Stimulated activated CD8-positive, alpha-beta memory T cell treated with anti-CD3 and anti-CD28 coated beads, Interleukin-4, amount 100 ng/mL, for 1 hour (primary cell): Measurements from ENCODE around the gene DDR2.

Source experiments
- DNase-seq, 2 donors: peaks; one replicate each; pipeline ENCODE4 v3.0.0-alpha.2; 2020; ENCODE audit warnings: low read depth in 2 of 2, low spot score in 1 of 2

DDR2 gene

GRCh38 chr1:162694911-162695310, 62.6 kb downstream of the DDR2 start:
- DNase-seq: no peak

DNA sequence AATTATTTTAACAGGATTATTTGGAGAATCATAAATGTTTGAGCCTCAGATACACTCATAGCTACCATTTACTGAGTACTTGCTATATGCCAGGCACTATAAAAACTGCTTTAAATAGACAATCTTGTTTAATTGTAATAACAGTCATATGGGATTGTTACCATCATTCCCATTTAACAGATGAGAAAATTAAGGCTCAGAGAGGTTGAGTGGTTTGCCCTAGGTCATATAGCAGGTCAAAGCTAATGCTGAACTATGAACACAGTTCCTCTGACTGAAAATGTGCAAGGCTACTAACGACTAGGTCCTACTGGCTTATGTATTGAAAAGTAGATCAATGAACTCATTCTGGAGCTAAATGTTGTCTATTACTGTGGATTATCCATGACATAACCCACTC, 63.4 kb downstream of the DDR2 start:
- DNase-seq: no peak

- no peak for DNase-seq
These were observed 64.1 kb downstream of the DDR2 start for GRCh38 chr1:162696286-162696862.

- no peak for DNase-seq
These were observed 65.1 kb downstream of the DDR2 start for GRCh38 chr1:162697140-162697895.

- no peak for DNase-seq
These were observed 67.1 kb downstream of the DDR2 start for GRCh38 chr1:162699366-162699765.

DNA sequence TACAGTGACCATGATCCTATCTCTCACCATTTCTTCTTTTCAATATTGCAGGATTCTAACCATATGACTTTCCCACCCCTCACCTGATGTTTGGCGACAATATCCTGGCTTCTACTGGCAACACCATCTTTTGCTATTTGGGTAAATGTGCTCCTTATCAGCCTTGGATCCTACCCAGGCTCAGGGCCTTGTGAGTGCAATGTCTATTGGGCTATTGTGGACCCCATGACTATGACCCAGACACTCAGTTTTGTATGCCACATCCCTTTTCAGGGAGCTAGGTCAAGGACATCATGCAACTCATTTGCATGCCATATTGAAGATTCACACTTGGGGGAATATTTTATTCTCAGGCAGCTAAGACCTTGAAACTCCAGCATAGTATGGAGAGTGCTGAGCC, 67.9 kb downstream of the DDR2 start:
- no peak for DNase-seq

DNA sequence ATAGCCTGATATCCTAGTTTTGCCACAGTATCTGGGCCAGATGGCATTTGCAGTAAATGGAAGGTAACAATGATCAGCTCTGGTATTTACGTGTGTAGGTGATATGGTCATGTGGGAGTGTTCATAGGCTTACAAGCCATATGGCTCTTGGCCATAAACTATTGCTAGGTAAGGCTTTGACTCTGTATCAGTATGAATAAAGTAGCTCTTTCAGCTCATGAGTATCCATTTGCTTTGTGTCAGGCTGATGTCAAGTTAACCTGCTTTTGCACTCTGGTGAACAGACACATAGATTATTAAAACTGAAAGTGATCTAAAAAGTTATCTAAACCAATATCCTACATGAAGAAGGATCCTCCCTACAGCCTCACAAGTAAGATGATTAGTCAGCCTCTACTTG, 69.0 kb downstream of the DDR2 start:
- DNase-seq: no peak

- DNase-seq: no peak
These were observed 70.4 kb downstream of the DDR2 start for GRCh38 chr1:162702628-162703027.

GRCh38 chr1:162703708-162704107, 71.4 kb downstream of the DDR2 start:
- DNase-seq: no peak

- DNase-seq: no peak
These were observed 72.6 kb downstream of the DDR2 start for GRCh38 chr1:162704673-162705424.

- no peak for DNase-seq
These were observed 73.7 kb downstream of the DDR2 start for GRCh38 chr1:162706003-162706402.

GRCh38 chr1:162706606-162707005, 74.3 kb downstream of the DDR2 start:
- no peak for DNase-seq

- no peak for DNase-seq
These were observed 76.0 kb downstream of the DDR2 start for GRCh38 chr1:162708286-162708685.

DNA sequence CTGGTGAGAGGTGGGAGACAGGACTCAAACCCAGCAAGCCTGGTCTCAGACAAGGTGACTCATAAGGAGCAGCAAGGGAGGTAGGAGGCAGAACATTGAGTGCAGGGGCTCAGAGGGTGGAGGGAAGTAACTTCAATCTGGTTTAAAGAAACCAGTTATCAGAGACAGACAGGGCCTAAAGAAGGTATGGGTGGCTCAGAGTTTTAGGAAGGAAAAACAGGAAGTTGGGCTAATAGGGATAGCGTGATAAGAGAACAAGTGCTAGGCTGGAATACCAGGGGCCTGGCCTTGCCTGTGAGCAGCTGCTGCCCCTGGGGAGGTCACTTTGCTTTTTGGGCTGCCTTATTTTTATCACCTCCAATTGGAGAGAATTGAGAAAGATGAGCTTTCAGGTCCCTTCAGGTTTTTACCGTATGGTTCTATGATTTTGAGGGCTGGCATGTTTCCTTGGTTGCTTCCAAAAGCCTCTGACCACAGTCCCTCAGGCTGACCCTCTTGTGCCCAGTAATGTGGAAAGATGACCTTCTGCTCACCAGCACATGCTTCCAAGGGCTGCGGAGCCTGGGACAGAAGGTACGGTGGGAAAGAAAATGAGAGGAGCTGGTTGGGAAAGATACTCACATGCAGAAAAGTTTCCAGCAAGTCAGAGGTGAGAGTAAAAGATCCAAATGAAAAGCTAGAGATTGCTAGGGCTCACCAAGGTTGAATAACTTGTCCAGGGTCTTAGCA, 77.0 kb downstream of the DDR2 start:
- DNase-seq: no peak

- DNase-seq: no peak
These were observed 77.6 kb downstream of the DDR2 start for GRCh38 chr1:162709870-162710269.

GRCh38 chr1:162710345-162710744, 78.1 kb downstream of the DDR2 start:
- DNase-seq: no peak

DNA sequence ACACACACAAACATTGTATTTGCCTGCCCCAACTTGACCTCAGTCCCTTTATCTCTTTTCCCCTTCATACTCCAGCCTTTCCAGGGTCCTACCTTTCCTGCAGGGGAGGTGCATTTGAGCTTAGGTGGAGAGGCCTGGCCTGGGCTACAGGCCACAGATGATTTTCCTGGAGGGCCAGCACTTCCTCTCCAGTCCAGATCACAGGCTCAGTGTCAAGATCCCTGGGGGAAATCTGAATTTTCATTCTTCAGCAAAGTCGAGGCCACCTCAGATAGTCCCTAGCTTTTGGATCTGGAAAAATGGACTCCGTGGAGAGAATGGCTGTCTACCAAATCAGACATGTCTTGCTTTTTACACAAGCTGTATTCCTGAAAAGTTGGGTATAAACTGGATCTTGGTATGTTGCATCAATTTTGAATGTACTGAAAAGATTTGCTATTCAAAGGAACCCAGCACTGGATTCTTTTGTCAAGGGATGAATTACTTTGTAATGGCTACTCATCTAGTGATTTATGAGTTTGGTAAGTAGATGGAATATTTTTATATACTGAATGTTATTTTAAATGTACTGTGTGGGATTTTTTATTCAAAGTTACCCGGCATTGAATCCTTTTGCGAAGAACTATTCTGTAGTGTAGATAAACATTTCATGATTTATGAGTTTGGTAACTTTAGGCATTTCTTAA, 78.7 kb downstream of the DDR2 start:
- DNase-seq: no peak

- no peak for DNase-seq
These were observed 80.2 kb downstream of the DDR2 start for GRCh38 chr1:162712317-162713029.

DNA sequence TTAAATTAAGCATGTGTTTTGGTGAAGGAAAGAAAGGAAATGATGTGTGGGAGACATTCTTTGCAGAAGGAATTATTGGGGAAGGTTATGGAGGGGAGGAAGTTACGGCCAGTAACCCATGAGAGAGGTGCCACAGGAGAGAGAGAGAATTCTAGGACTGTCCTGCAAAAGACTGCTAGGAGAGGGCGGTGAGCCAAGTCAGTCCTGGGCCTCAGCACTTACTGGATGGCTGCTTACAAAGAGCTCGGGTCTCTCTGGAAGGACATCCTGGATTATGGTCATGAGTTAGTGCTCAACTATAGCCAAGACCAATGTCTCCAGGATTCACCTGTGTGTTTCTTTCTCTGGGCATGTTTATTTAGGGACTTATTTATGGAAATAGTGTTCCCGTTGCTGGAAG, 83.9 kb downstream of the DDR2 start:
- no peak for DNase-seq

DNA sequence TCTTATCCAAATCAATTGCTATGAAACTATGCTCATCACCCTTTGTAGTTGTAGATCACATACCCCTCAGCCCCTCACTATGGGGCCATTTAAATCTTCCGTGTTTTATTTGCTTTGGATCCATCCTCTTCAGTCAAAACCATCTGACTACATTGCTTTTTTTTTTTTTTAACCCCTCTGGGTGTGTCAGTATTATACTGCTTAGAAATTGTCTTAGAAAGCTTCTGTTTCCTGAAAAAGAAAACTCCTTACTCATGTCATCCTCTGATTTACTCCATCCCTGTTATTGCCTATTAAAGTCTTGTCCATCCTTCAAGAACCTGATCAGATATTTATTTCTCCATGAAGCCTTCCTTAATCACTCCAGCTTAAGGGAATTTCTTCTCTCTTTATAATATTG, 84.3 kb downstream of the DDR2 start:
- no peak for DNase-seq
